GM18507 (cell line): ENCODE measurements around the gene PDE9A.
A peak's percentile ranks its signal among the peaks of the same experiment; 100 is the strongest.

Experiments
- DNase-seq: peaks from one replicate; pipeline ENCODE4 v3.0.0; 2011; ENCODE audit warnings: low read depth; ENCODE audit not compliant: insufficient read length; ENCODE audit errors: extremely low spot score
- FAIRE-seq: peaks from 2 replicates; lab custom pipeline; 2011; peaks lifted over from hg19 to GRCh38; lab: Jason Lieb, UNC

PDE9A gene

GRCh38 chr21:42654913-42655795 is 1.7 kb downstream of the PDE9A start:
- DNase-seq (no peak), FAIRE-seq (no peak)

- no peak for FAIRE-seq
- DNase-seq, result no peak
Observed at GRCh38 chr21:42655796-42656770, 2.7 kb downstream of the PDE9A start.

- FAIRE-seq, result no peak
- DNase-seq, result no peak
Observed at GRCh38 chr21:42656872-42657271, 3.5 kb downstream of the PDE9A start.

GRCh38 chr21:42657676-42658319 is 4.4 kb downstream of the PDE9A start:
- DNase-seq (no peak), FAIRE-seq (no peak)

GRCh38 chr21:42658320-42659105 is 5.1 kb downstream of the PDE9A start:
- DNase-seq (no peak), FAIRE-seq (no peak)

- FAIRE-seq (no peak), DNase-seq (no peak)
Observed at GRCh38 chr21:42659416-42660117, 6.1 kb downstream of the PDE9A start.

- no peak for DNase-seq
- no peak for FAIRE-seq
Observed at GRCh38 chr21:42660118-42660470, 6.7 kb downstream of the PDE9A start.

GRCh38 chr21:42661688-42662429 is 8.4 kb downstream of the PDE9A start:
- DNase-seq (no peak), FAIRE-seq (no peak)

- no peak for DNase-seq
- FAIRE-seq, result no peak
Observed at GRCh38 chr21:42662430-42663199, 9.2 kb downstream of the PDE9A start.

GRCh38 chr21:42663200-42663750 is 9.9 kb downstream of the PDE9A start:
- DNase-seq (no peak), FAIRE-seq (no peak)

GRCh38 chr21:42663860-42664535 is 10.6 kb downstream of the PDE9A start:
- no peak for DNase-seq
- FAIRE-seq, result no peak

GRCh38 chr21:42664614-42665013 is 11.2 kb downstream of the PDE9A start:
- FAIRE-seq, result no peak

GRCh38 chr21:42665026-42665425 is 11.6 kb downstream of the PDE9A start:
- DNase-seq (no peak), FAIRE-seq (no peak)

More at GRCh38 chr21:42664614-42665013, 11.2 kb downstream of the PDE9A start:
- no peak for DNase-seq

- DNase-seq (no peak), FAIRE-seq (no peak)
Observed at GRCh38 chr21:42665484-42665883, 12.1 kb downstream of the PDE9A start.

GRCh38 chr21:42666023-42666747 is 12.8 kb downstream of the PDE9A start:
- no peak for DNase-seq

GRCh38 chr21:42666925-42667324 is 13.5 kb downstream of the PDE9A start:
- FAIRE-seq, result no peak
- no peak for DNase-seq

More at GRCh38 chr21:42666023-42666747, 12.8 kb downstream of the PDE9A start:
- FAIRE-seq, result peak; percentile 74
